Stimulated activated naive CD8-positive, alpha-beta T cell treated with anti-CD3 and anti-CD28 coated beads, Interleukin-15, amount 100 ng/mL, for 72 hours (primary cell): ENCODE results near the gene SLIT3.
A peak's percentile ranks its signal among the peaks of the same experiment; 100 is the strongest.
"Not testable (repeated sequence)": the region's sequence is repeated elsewhere in the genome, so short reads cannot be mapped to it uniquely, and the experiment has no call there.

ENCODE experiments used
- ATAC-seq: fragments of 150-1000 bp; cut with Tn5 transposase; 2 replicates; pipeline ENCODE4 v1.10.0; 2021; ENCODE audit warnings: mild to moderate bottlenecking, moderate library complexity
- DNase-seq, 2 donors: peaks; one replicate each; pipeline ENCODE4 v3.0.0; 2021 to 2022
- H3K27ac Mint-ChIP-seq, 2 donors: one replicate each; pipeline ENCODE4 v1.8.0; 2022; ENCODE audit warnings: mild to moderate bottlenecking in 2 of 2, mixed read lengths in 2 of 2, moderate library complexity in 2 of 2
- H3K27me3 Mint-ChIP-seq: one replicate; pipeline ENCODE4 v1.8.0; 2022; ENCODE audit warnings: mixed read lengths
- H3K4me1 Mint-ChIP-seq: one replicate; pipeline ENCODE4 v1.8.0; 2022; ENCODE audit warnings: mild to moderate bottlenecking, mixed read lengths
- H3K4me3 Mint-ChIP-seq, 2 donors: one replicate each; pipeline ENCODE4 v1.8.0; 2022; ENCODE audit warnings: mild to moderate bottlenecking in 2 of 2, mixed read lengths in 2 of 2, moderate library complexity in 1 of 2
- H3K9me3 Mint-ChIP-seq, 2 donors: one replicate each; pipeline ENCODE4 v1.8.0; 2022; ENCODE audit warnings: mixed read lengths in 2 of 2

Gene SLIT3

DNA sequence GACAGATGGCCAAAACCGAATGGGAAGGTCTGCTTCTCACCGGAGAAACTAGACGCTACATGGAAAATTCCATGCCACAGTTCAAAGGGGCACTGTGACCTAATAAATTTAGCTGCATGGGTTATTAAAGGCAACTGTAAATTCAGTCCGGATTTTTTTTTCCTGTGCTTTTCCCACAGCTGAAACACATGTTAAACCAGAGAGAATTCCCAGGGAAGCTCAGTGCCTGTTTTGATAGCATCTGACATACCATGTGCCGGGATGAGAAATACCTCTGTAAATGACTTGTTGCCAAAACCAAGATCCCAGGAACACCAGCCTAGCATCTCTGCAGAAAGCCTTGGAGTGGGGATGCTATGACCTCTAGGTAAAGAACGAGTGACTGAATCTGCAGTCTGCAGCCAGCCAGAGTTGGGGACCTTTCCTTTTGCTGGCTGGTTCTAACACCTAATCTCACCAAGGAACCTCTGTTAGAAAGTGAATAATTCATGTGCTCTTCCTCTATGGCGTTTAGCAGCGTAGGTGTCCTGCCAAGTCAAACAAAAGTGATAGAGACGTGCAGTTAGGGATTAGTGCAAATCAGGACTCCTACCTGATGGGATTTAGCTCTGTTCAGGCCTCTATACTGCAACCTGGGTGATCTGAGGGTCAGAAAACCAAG, 77.9 kb downstream of the SLIT3 start:
- Mint-ChIP-seq H3K27me3 (no peaks in the 10 kb centered on the region), H3K4me1 (no peaks in the 10 kb centered on the region), H3K27ac (no peak overlapping the region), H3K9me3 (no peaks in the 10 kb centered on the region), H3K4me3 (no peak overlapping the region)
- ATAC-seq (no peak), DNase-seq (no peak)

DNA sequence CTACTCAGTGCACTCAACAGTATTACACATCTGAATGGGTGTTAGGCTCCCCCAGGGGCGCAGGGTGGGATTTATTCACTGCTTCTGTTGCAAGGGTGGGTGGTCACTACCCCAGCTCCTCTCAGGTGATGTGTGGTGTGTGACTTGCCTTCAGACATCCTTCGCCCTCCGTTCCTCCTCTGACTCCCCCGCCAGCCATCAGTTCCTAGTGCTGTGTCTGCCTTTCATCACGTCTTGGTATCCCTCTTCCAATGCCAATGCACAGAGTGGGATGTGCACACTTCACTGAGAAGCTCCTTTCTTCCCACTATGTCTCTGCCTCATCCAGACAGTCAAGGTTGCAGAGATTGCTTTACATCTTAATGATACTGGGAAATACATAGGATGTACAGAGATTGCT, 79.4 kb downstream of the SLIT3 start:
- H3K4me3 Mint-ChIP-seq: no peak overlapping the region
- DNase-seq: no peak
- ATAC-seq: peak; percentile 13
- H3K4me1 Mint-ChIP-seq: no peaks in the 10 kb centered on the region
- H3K27ac Mint-ChIP-seq: no peak overlapping the region
- no peaks in the 10 kb centered on the region for H3K9me3 Mint-ChIP-seq
- H3K27me3 Mint-ChIP-seq: no peaks in the 10 kb centered on the region

DNA sequence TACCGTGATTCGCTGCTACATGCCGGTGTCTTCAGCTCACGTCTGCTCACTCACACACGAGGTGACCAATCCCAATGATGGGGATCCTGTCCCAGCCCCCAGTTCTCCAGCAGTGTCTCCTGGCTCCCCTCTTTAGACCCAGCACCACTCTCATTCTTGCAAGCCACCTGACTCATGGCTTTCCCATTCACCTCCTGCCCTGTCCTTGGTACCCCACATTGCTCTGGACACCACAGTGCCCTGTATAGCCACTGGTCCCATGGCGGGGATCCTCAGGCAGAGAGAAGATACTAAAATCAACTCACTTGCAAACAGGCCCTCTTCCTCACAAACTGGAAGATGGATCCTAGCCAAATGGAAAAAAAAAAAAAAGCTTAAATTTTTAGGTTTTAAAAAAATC, 81.0 kb downstream of the SLIT3 start:
- ATAC-seq (no peak), DNase-seq (no peak)
- Mint-ChIP-seq H3K27ac (no peak overlapping the region), H3K9me3 (no peaks in the 10 kb centered on the region), H3K4me1 (no peaks in the 10 kb centered on the region), H3K4me3 (no peak overlapping the region), H3K27me3 (no peaks in the 10 kb centered on the region)

DNA sequence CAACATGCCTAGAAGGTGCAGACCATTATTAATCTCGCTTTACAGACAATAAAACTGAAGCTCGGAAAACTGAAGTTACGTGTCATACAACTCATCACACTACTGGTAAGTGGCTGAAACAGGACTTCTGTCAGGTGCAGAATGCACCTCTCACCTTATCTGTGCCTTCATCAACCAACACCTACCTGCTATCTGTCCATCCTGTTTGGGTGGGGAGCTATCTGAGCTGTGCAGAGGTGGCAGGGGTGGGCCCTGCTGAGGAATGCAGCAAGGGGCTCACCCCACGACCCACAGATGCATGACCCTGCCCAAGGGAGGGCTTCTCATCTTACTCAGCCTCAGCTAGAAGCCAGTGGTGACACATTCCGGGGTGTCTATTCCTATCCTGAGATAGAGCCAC, 81.6 kb downstream of the SLIT3 start:
- Mint-ChIP-seq H3K4me1 (no peaks in the 10 kb centered on the region), H3K9me3 (no peaks in the 10 kb centered on the region), H3K27me3 (no peaks in the 10 kb centered on the region), H3K27ac (no peak overlapping the region), H3K4me3 (no peak overlapping the region)
- ATAC-seq (no peak), DNase-seq (no peak)

DNA sequence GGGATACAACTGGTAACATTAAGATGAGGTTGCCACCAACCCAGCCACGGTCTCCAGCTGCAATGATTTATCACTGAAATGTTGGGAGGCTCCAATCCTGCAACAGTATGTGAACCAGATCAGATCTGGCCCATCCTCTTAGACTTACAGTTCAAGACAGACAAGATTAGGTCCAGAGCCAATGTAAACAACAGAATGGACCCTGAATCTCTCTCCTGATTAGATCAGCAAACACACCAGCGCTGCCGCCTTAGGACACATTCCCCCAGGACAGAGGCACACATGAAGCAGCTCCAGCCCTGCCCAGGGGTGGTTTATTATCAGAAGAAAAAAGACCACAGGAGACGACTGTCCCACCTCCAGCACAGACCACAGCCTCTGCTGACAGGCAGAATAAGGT, 82.1 kb downstream of the SLIT3 start:
- Mint-ChIP-seq H3K9me3 (no peaks in the 10 kb centered on the region), H3K4me3 (no peak overlapping the region), H3K27ac (no peak overlapping the region), H3K4me1 (no peaks in the 10 kb centered on the region), H3K27me3 (no peaks in the 10 kb centered on the region)
- DNase-seq: no peak
- no peak for ATAC-seq

DNA sequence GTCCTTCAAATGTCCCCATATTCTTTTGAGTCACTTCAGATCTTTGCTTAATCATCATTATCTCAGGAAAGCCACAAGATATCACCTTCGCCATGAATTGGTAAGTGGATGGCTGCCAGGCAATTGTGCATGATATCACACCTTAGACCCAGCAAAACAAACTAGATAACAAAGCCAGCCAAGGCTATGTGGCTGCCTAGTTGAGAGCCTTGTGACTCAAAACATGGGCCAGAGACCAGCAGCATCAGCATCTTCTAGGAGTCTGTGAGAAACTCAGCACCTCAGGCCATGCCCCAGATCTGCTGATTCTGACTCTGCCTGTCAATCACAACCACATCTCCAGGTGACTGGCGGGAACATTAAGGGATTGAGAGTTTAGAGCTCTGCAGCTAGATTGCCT, 82.8 kb downstream of the SLIT3 start:
- H3K9me3 Mint-ChIP-seq: no peaks in the 10 kb centered on the region
- no peak overlapping the region for H3K27ac Mint-ChIP-seq
- H3K27me3 Mint-ChIP-seq: no peaks in the 10 kb centered on the region
- H3K4me1 Mint-ChIP-seq: no peaks in the 10 kb centered on the region
- DNase-seq (no peak), ATAC-seq (peak; percentile 19)
- H3K4me3 Mint-ChIP-seq: no peak overlapping the region

DNA sequence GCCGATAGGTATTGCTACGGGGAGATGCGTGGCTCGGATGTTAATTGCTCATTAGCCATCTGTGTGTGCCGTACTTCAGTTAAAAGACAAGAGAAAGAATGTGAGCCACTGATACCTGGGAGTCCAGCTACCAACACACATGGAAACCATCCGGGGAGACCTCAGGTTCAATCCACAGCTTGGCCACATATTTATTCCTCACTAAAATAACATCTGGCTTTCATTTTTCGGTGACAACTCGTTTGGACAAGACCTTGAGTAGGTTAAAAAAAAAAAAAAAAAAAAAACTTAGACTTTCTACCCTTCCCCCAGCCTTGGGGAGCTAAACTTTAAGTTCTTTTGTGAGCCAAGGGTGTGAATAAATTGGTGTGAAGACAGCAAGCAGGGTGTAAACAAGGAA, 84.1 kb downstream of the SLIT3 start:
- ATAC-seq: no peak
- no peaks in the 10 kb centered on the region for H3K9me3 Mint-ChIP-seq
- no peak for DNase-seq
- no peaks in the 10 kb centered on the region for H3K27me3 Mint-ChIP-seq
- no peak overlapping the region for H3K4me3 Mint-ChIP-seq
- H3K4me1 Mint-ChIP-seq: no peaks in the 10 kb centered on the region
- no peak overlapping the region for H3K27ac Mint-ChIP-seq

DNA sequence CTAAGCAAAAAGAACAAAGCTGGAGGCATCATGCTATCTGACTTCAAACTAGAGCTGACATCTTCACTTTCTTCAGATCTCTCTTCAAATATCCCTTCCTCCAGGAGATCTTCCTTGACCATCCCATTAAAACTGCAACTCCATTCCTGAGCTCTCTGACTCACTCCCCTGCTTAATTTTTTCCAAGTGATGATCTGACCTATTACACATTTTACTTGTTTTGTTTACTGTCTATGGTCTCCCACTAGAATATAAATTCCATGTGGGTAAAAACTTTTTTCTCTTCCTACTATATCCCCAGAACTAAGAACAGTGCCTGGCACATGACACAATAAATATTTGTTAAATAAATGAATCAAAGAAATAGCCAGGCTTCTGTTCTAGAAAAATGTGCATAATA, 87.5 kb downstream of the SLIT3 start:
- Mint-ChIP-seq H3K4me3 (no peak overlapping the region), H3K27ac (no peak overlapping the region), H3K9me3 (peaks cover 7 to 9% of the 10 kb centered on the region in 2 donors), H3K27me3 (no peaks in the 10 kb centered on the region), H3K4me1 (no peaks in the 10 kb centered on the region)
- no peak for ATAC-seq
- no peak for DNase-seq

DNA sequence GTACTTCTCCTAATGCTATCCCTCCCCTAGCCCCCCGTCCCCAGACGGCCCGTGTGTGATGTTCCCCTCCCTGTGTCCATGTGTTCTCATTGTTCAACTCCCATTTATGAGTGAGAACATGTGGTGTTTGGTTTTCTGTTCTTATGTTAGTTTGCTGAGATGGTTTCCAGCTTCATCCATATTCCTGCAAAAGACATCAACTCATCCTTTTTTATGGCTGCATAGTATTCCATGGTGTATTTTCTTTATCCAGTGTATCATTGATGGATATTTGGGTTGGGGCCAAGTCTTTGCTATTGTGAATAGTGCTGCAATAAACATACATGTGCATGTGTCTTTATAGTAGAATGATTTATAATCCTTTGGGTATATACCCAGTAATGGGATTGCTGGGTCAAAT, 89.2 kb downstream of the SLIT3 start:
- H3K4me1 Mint-ChIP-seq, H3K4me3 Mint-ChIP-seq, H3K27me3 Mint-ChIP-seq, H3K27ac Mint-ChIP-seq, ATAC-seq, DNase-seq: not testable (repeated sequence)
- peaks cover 7 to 13% of the 10 kb centered on the region in 2 donors for H3K9me3 Mint-ChIP-seq

DNA sequence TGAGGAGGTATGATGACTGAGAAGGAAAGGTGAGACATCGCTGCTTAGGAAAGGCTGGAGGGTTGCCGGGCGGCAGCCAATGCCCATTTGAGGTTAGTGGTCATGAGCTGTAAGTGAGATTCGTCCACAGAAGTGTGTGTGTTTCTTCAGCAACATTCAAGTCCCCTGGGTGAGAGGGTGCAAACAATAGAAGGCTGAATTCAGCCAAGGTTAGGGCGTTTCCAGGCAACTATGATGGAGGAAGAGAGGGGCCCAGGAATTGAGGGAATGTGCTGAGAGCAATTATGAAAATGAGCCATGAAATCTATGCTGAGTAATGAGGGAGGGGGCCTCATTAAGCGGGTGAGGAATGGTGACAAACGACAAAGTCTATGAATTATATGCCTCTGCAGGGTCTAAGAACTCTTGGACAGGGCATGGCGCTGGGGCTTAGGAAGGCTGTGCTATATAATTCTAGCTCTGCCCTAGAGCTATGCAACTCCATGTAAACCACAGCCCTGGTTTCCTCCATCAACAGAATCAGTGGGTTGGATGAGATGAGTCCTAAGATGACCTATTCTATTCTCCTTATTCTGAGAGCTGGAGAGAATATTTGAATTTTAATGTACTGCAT, 96.0 kb downstream of the SLIT3 start:
- H3K4me3 Mint-ChIP-seq: no peak overlapping the region
- H3K27ac Mint-ChIP-seq: no peak overlapping the region
- H3K9me3 Mint-ChIP-seq: peaks cover 11 to 22% of the 10 kb centered on the region in 2 donors
- H3K27me3 Mint-ChIP-seq: no peaks in the 10 kb centered on the region
- ATAC-seq (no peak), DNase-seq (no peak)
- H3K4me1 Mint-ChIP-seq: no peaks in the 10 kb centered on the region

DNA sequence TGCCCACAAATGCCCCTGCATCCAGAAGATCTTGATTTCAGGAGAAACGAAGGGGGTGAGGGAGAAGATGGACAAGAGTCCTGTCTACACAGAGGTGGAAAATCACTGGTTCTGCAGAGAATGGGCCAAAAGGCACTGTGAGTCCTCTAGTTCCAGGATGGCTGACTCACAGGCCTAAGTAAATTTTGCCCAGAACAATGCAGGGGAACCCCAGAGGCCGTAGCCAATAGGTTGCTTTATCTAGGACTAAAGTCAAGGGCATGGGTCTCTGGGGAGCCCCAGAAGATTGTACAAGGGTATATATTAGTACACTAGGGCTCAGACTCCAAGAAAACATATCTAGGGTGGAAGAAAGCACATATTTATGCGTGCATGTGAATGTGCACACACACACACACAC, 98.0 kb downstream of the SLIT3 start:
- Mint-ChIP-seq H3K4me3 (no peak overlapping the region), H3K9me3 (peaks cover 9 to 11% of the 10 kb centered on the region in 2 donors), H3K4me1 (no peaks in the 10 kb centered on the region), H3K27me3 (no peaks in the 10 kb centered on the region), H3K27ac (no peak overlapping the region)
- ATAC-seq: no peak
- DNase-seq: no peak

DNA sequence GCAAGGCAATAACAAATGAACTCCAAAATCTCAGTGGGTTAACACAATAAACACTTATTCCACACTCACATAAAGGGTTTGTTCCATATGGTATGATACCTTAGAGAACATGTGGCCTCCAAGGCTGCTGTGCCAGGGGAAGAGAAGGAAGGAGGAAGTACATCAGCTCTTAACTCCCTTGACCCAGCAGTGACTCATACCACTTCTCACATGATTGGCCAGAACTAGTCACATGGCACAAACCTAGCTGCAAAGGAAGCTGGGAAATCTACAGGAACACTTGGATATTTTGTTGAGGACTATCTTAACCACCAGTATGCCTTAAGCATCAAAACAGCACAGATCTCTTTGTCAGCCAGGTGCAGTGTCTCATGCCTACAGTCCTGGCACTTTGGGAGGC, 99.3 kb downstream of the SLIT3 start:
- Mint-ChIP-seq H3K27me3 (no peaks in the 10 kb centered on the region), H3K27ac (no peak overlapping the region), H3K4me1 (no peaks in the 10 kb centered on the region), H3K4me3 (no peak overlapping the region), H3K9me3 (peaks cover 9 to 11% of the 10 kb centered on the region in 2 donors)
- no peak for ATAC-seq
- no peak for DNase-seq

DNA sequence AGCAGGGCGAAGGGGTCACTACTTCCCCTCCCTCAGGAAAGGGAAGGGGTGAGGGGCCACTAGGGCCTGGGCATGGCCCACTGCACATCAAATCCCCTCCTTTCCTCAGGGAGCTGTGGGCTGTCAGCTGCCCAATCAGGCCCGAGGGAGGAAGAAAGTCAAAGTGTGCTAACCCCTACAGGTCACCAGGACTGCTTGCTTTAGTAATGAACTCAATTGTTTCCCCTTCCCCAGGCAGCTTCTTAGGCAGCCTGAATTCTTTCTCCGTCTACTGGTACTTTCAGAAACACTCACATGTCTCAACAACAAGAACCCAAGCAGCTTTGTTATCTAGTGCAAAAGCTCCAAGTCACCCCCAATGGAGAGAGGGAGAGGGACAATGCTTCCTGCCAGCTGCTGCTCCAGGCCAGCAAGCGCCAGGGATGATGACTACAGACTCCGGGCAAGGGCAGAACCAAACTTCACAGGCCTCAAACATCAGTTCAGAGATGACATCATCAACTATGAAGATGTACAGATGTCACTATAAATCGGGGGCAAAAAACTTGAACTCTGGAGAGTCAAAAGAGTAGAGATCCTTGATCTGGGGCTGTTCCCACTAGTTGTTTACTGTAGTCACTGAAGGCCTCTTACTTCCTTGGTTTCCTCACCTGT, 100.7 kb downstream of the SLIT3 start:
- Mint-ChIP-seq H3K27me3 (no peaks in the 10 kb centered on the region), H3K4me1 (no peaks in the 10 kb centered on the region), H3K4me3 (no peak overlapping the region), H3K9me3 (peaks cover 9 to 11% of the 10 kb centered on the region in 2 donors), H3K27ac (no peak overlapping the region)
- no peak for ATAC-seq
- DNase-seq: no peak

DNA sequence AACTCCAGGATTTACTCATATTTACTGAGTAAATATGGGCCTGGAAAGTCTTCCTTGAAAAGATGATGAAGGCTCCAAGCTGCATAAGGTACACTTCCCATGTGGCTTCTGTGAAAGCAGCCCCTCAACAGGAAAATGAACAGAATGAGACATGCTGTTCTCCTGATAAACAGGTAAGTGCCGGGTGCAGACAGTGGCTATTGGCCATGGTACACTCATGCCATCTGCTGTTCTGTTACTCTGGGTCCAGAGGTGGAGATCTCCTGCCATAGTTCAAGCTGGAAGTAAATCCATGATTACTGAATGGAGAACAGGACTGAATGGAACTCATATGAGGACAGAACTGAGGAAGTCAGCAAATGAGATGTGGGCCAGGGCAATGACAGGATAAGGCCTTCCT, 103.6 kb downstream of the SLIT3 start:
- DNase-seq (no peak), ATAC-seq (no peak)
- H3K4me3 Mint-ChIP-seq: no peak overlapping the region
- H3K4me1 Mint-ChIP-seq: no peaks in the 10 kb centered on the region
- H3K27me3 Mint-ChIP-seq: no peaks in the 10 kb centered on the region
- no peaks in the 10 kb centered on the region for H3K9me3 Mint-ChIP-seq
- H3K27ac Mint-ChIP-seq: no peak overlapping the region

DNA sequence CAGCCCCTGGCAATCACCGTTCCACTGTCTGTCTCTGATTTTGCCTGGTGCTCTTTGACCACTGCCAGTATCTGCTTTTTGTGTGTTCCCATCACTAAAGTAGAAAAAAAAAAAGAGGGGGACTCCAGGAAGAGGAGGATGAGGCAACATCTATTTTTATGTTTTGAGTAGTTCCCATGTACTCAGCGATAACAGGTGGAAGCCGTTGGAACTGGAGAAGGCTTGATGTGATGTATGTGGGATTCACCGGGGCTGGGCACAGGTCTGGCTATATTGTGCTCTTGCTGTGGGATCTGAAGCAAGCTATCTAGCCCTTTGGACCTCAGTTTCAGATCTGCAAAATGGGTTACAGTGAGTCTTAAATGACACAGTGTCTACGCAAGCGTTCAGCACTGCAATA, 104.9 kb downstream of the SLIT3 start:
- H3K4me3 Mint-ChIP-seq: no peak overlapping the region
- no peak overlapping the region for H3K27ac Mint-ChIP-seq
- H3K4me1 Mint-ChIP-seq: no peaks in the 10 kb centered on the region
- H3K9me3 Mint-ChIP-seq: no peaks in the 10 kb centered on the region
- no peak for DNase-seq
- no peaks in the 10 kb centered on the region for H3K27me3 Mint-ChIP-seq
- ATAC-seq: no peak

DNA sequence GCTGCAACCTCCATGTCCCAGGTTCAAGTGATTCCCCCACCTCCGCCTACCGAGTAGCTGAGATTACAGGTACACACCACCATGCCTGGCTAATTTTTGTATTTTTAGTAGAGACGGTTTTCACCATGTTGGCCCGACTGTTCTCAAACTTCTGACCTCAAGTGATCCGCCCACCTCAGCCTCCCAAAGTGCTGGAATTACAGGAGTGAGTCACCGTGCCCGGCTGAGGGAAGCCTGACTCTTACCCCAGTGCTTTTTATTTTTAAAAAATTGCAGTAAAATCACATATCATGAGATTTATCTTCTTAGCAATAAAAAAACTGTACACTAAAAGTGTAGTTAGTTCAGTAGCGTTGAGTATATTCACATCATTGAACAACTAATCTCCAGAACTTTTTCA, 105.3 kb downstream of the SLIT3 start:
- Mint-ChIP-seq H3K27ac (no peak overlapping the region), H3K4me1 (no peaks in the 10 kb centered on the region), H3K4me3 (no peak overlapping the region), H3K27me3 (no peaks in the 10 kb centered on the region), H3K9me3 (no peaks in the 10 kb centered on the region)
- ATAC-seq: no peak
- DNase-seq: no peak

DNA sequence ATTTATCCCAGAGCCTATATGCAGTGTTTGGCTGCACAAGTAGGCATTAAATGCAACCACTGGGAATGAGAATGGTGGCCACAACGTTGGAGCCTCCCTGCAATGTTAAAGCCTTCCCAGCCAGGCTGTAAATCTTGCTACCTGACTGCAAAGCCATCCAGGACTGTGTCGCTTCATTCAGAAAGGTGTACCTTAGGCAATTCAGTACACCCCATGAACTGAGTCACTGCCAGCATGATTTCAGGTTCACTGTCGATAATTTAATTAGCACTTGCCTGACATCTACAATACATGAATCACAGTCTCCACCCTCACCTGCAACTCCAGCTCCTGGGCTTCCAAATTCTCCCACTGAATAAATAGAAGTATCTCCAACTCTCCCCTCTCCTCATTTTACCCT, 108.4 kb downstream of the SLIT3 start:
- Mint-ChIP-seq H3K9me3 (no peaks in the 10 kb centered on the region), H3K4me3 (no peak overlapping the region), H3K4me1 (no peaks in the 10 kb centered on the region), H3K27me3 (no peaks in the 10 kb centered on the region), H3K27ac (no peak overlapping the region)
- no peak for ATAC-seq
- no peak for DNase-seq
